GM12801 (cell line): ENCODE measurements around the gene KPNA1.

Experiments used
- CTCF ChIP-seq: IDR thresholded peaks from one replicate; pipeline ENCODE4 v1.5.1; 2011; ENCODE audit warnings: control low read depth; ENCODE audit not compliant: insufficient read length; ENCODE audit errors: extremely low read depth

KPNA1 gene

GRCh38 chr3:122514123-122515019, at the start of gene KPNA1:
Gene KPNA1 (minus strand): TSS chr3:122514939. CDS start chr3:122496565, 18,374 bp downstream.
- TF ChIP-seq CTCF: no peak

GRCh38 chr3:122564155-122564912, 49.6 kb upstream of the KPNA1 start, which contains the start of the genes DTX3L and PARP9:
Gene DTX3L (plus strand): TSS chr3:122564338. CDS start chr3:122564427, 89 bp downstream.
Gene PARP9 (minus strand): TSS chr3:122564300. CDS start chr3:122559620, 4,680 bp downstream.
- TF ChIP-seq CTCF: no peak

- TF ChIP-seq CTCF: no peak
Observed at GRCh38 chr3:122563717-122564025, 48.9 kb upstream of the KPNA1 start.

GRCh38 chr3:122562923-122563716, 48.4 kb upstream of the KPNA1 start:
- TF ChIP-seq CTCF: no peak

GRCh38 chr3:122560680-122561079, 45.9 kb upstream of the KPNA1 start:
- no peak for TF ChIP-seq CTCF

GRCh38 chr3:122559906-122560305, 45.2 kb upstream of the KPNA1 start:
- TF ChIP-seq CTCF: no peak

- TF ChIP-seq CTCF: no peak
Observed at GRCh38 chr3:122558605-122559004, 43.9 kb upstream of the KPNA1 start.
